ENCODE results near the gene GXYLT1.
"Not testable (repeated sequence)": the region's sequence is repeated elsewhere in the genome, so short reads cannot be mapped to it uniquely, and the experiment has no call there.

Gene GXYLT1

GRCh38 chr12:42099433-42099832, 45.2 kb downstream of the GXYLT1 start:
- no peak for DNase-seq (ENCODE audit: low read depth in 3 of 3)

GRCh38 chr12:42097971-42098370, 46.7 kb downstream of the GXYLT1 start:
- DNase-seq (ENCODE audit: low read depth in 3 of 3): no peak

GRCh38 chr12:42094277-42094676, 50.4 kb downstream of the GXYLT1 start:
- peak in 1 of 3 experiments; percentile 1 for DNase-seq (ENCODE audit: low read depth in 3 of 3)

DNA sequence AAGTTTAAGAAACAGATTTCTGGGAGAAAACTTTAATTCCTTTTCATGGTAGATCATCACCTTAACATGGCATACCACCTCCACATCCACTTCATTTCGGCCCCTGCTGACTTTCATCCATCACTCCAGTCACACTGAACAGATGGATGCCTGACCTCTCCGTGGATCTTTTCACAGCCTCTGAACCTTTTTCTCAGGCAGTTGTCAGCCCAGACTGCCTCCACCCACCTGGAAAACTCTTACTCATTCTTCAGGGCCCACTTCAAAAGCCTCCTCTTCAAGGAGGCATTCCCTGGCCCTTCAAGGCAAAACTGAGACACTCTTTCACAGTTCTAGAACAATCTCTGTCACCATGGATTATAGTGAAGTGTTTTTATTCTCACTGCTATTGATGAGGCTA, 52.9 kb downstream of the GXYLT1 start:
- DNase-seq (ENCODE audit: low read depth in 3 of 3): no peak

DNA sequence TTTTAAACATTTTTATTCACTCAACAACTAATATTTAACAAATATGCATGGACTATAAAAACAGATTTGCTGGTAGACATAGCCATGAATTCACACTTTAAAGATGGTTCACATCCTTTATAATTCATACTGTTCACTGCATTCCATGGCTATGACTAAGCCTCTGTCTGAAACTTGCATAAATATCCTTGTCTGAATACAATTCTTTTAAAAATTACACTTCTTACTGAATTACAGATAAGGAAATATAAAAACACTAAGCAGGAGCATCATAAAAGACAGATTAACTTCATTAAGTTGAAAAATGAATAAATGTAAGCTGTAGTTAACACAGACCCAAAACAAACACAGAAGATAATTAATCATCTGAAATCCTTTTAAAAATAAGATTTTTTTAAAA, 53.8 kb downstream of the GXYLT1 start:
- DNase-seq (ENCODE audit: low read depth in 3 of 3): no peak

DNA sequence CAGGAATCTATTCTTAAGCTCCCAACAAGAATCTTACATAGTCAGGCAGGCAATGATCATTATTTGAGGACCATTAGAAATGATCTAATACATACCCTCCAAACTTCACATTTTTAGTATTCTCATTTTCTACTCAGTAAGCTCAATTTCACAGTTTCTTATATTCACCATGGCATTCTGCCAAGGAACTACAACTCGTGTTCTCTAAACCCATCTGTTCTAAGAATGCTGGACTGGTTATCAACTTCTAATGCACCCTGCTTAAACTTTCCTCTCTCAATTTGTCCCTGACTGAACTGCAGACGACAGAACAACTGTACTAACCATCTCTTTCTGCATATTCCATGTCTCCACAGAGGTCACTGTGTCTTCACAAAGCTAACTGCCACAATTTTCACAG, 58.6 kb downstream of the GXYLT1 start:
- no peak for DNase-seq (ENCODE audit: low read depth in 3 of 3)

DNA sequence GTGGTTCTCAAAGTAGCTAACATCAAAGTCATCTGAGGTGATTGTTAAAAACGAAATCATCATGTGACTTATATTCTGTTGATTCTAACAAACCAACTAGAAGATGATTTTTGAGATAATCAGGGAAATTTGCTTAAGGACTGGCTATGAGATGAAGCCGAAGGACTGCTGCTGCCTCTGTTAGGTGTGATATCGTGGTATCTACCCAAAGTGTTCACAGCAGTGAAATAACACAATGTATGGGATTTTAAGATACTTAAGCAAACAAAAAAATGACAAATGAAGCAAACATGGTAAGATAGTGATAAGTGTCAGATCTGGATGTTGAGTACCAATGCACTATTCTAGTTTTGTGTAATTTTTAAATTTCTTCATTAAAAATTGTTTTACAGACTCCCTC, 59.1 kb downstream of the GXYLT1 start:
- DNase-seq (ENCODE audit: low read depth in 3 of 3): no peak

GRCh38 chr12:42084522-42084921, 60.2 kb downstream of the GXYLT1 start:
- DNase-seq (ENCODE audit: low read depth in 3 of 3): no peak

DNA sequence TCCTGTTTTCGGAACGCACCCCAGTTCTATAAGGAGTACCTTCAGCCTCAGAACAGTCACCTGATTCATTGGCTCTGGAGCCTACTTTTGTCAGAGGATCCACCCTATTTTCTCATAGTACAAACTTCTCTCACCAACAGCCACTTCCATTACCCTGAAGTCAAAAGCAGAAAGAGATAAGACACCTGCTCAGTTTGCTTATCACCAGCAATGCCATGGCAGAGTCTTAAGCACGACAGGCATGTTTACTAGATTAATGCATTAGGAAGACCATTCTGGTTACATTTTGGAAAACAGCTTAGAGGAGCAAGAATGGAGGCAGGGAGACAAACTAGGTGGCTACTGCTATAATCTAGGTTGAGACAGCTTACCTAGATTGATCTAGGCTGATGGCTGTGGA, 67.7 kb downstream of the GXYLT1 start:
- no peak for DNase-seq (ENCODE audit: low read depth in 3 of 3)

GRCh38 chr12:42070036-42070435, 74.6 kb downstream of the GXYLT1 start:
- DNase-seq (ENCODE audit: low read depth in 3 of 3): no peak

GRCh38 chr12:42059127-42059526, 85.5 kb downstream of the GXYLT1 start:
- no peak for DNase-seq (ENCODE audit: low read depth in 3 of 3)

- DNase-seq (ENCODE audit: low read depth in 3 of 3): no peak
These were observed 88.5 kb downstream of the GXYLT1 start for GRCh38 chr12:42056130-42056529.

DNA sequence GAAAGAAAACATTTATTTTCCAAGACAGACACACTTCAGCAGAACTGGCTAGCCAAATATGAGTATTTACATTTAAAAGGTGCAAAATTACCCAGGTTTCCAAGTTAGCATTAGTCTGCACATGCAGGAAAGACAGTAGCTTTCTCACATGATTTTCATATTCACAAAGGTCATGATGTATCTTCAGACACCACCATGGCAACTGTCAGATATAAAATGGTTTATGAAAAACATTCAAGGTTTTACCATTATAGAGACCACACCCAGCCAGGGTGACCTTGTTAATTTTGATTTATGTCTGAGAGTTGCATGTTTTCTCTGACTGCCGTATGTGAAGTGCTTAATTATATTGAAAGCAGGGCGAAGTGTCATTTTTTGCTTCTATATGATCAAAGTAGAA, 91.2 kb downstream of the GXYLT1 start:
- no peak for DNase-seq (ENCODE audit: low read depth in 3 of 3)

DNA sequence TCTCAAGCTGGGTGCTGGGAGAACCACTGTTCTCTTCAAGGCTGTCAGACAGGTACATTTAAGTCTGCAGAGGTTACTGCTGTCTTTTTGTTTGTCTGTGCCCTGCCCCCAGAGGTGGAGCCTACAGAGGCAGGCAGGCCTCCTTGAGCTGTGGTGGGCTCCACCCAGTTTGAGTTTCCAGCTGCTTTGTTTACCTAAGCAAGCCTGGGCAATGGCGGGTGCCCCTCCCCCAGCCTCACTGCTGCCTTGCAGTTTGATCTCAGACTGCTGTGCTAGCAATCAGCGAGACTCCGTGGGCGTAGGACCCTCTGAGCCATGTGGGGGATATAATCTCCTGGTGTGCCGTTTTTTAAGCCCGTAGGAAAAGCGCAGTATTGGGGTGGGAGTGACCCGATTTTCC, 95.7 kb downstream of the GXYLT1 start:
- DNase-seq (ENCODE audit: low read depth in 3 of 3): not testable (repeated sequence)

DNA sequence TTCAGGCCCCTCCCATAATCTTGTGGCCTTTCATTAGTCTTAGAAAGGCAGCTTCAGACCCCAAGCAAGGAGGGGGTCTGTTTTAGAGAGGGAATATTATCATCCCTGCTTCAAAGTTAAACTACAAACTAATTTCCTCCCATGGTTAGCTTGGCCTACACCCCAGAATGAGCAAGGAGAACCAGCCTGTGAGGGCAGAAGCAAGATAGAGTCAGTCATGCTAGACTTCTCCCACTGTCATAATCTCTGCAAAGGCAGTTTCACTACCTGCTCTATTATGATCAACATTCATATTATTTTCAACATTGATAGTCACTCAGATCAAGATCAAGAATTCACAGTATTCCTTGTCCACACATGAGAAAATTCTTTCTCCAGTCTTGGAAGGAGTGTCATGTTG, 105.1 kb downstream of the GXYLT1 start:
- no peak for DNase-seq (ENCODE audit: low read depth in 3 of 3)

DNA sequence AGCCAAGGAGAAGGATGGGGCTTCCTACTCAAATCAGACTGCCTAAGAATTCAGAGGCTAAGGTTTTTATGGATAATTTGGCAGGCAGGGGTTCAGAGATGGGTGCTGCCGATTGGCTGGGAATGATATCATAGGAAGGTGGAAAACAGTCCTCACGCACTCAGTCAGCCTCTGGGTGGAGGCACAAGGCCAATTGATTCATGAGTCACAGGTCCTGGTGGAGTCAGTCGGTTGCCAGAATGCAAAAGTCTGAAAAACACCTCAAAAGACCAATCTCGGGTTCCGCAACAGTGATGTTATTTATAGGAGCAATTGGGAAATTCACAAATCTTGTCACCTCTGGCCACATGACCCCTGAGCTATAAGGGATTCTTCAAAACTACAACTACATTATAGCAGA, 105.5 kb downstream of the GXYLT1 start:
- DNase-seq (ENCODE audit: low read depth in 3 of 3): no peak

GRCh38 chr12:42031847-42032564, 112.7 kb downstream of the GXYLT1 start:
- DNase-seq (ENCODE audit: low read depth in 3 of 3): no peak
